ENCODE data around the gene PIK3R2.
"Not testable (repeated sequence)": the region's sequence is repeated elsewhere in the genome, so short reads cannot be mapped to it uniquely, and the experiment has no call there.

The PIK3R2 gene

GRCh38 chr19:18205200-18205892, 52.4 kb downstream of the PIK3R2 start:
- DNase-seq = peak in 3 of 4 experiments; percentile 11 to 49 (median 28)

DNA sequence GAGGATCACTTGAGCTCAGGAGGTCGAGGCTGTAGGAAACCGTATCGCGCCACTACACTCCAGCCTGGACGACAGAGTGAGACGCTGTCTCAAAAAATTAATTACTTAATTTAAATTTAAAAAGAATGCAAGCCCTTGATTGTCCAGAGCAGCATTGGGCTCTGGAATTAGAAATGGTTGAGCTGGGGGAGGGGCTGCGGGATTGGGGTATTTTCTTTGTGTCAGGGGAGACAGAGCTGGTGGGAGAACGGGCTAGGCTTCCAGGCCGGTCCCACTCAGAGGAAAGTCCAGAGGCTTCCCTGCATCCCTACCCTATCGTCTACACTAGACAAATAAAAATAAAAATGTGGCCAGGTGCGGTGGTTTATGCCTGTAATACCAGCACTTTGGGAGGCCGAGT, 53.1 kb downstream of the PIK3R2 start:
- DNase-seq = no peak

DNA sequence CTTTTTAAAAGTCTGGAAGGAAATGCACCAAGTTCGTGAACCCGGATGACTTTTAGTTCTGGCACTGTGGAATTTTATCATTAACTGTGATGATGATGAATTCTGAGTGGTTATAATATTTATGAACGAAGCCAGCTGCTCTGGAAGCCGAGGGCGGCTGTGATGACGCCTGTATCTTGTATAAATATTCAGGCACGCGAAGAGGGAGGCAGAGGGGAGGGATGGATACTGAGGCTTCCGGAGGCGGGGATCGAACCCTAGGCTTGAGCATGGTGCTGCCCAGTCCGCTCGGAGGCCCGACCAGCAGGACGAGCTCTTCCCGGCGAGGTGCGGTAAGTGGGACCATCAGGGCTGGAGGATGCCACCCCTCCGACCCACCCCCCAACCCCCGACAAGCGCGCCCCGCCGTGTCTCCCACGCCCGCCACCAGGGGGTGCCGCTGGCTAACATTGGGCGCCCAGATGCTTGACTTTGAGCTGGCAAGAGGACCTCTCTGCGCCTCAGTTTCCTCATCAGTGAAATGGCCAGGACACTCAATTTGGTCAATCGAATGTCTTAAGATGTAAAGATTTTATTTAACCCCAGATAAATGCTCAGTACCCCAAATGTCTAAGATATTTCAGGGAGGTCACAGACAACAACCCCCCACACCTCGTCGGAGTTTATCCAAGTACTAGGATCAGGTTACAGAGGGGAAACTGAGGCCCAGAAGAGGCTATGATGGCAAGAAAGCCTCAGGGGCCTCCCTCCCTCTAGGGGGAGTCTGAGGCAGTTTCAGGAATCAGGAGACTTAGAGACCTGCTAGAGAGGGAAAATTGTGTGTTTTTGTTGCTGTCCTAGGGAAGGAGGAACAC, 55.4 kb downstream of the PIK3R2 start:
- peak; percentile 17 to 56 (median 28) for DNase-seq

DNA sequence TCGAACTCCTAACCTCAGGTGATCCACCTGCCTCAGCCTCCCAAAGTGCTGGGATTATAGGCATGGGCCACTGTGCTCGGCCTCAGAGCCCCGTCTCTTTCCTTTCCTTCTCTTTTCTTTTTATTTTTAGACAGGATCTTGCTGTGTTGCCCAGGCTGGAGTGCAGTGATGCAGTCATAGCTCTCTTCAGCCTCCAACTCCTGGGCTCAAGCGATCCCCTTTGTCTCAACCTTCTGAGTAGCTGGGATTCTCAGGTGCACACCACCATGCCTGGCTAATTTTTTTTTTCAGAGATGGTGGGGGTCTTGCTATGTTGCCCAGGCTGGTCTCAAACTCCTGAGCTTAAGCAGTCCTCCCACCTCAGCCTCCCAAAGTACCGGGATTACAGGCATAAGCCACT, 56.9 kb downstream of the PIK3R2 start:
- not testable (repeated sequence) for DNase-seq

GRCh38 chr19:18211683-18212082, 58.7 kb downstream of the PIK3R2 start:
- no peak for DNase-seq

GRCh38 chr19:18214779-18215433, 61.9 kb downstream of the PIK3R2 start:
- no peak for DNase-seq

DNA sequence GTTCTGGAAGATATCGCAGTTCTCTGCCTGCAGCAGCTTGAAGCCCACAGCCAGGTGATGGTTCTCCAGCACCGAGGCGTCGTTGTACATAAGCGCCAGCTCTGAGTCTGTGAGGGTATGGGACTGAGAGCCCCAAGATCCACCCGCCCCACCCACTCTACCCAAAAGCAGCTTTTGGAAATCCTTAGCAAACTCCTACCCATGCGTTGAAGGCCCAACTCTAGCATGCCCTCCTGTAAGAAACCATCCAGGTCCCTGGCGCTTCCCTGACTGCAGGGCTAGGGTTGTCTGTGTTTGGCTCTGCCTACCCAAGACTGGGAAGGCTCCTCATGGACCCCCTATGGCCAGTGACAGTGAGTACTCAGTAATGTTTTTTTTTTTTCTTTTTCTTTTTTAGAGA, 63.8 kb downstream of the PIK3R2 start:
- DNase-seq = no peak

DNA sequence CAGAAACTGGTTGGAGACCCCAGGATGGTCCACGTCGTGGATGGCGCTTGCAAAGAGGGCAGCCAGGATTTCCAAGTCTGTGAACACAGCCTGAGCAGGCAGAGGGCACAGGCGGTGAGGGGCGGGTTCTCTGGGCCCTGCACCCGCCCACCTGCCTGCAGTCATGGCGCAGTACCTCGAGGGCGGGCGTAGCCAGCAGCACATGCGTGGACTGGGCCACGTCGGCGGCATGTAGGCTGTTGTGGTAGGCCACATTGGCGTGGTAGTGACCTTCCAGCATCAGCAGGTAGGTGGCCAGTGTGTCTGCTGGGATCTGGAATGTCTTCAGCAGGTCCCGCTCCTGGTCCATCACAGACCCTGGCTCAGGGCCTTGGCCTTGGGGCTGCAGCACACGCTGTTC, 65.2 kb downstream of the PIK3R2 start:
- DNase-seq = no peak

- no peak for DNase-seq
These were observed 65.6 kb downstream of the PIK3R2 start for GRCh38 chr19:18218600-18218999.
